ENCODE measurements around the gene GPR179. TPM values are rescaled to one million over a fixed set of nuclear protein-coding genes. Genes with fewer than 3 reads are reported as not detected.

GPR179 gene, protein sequence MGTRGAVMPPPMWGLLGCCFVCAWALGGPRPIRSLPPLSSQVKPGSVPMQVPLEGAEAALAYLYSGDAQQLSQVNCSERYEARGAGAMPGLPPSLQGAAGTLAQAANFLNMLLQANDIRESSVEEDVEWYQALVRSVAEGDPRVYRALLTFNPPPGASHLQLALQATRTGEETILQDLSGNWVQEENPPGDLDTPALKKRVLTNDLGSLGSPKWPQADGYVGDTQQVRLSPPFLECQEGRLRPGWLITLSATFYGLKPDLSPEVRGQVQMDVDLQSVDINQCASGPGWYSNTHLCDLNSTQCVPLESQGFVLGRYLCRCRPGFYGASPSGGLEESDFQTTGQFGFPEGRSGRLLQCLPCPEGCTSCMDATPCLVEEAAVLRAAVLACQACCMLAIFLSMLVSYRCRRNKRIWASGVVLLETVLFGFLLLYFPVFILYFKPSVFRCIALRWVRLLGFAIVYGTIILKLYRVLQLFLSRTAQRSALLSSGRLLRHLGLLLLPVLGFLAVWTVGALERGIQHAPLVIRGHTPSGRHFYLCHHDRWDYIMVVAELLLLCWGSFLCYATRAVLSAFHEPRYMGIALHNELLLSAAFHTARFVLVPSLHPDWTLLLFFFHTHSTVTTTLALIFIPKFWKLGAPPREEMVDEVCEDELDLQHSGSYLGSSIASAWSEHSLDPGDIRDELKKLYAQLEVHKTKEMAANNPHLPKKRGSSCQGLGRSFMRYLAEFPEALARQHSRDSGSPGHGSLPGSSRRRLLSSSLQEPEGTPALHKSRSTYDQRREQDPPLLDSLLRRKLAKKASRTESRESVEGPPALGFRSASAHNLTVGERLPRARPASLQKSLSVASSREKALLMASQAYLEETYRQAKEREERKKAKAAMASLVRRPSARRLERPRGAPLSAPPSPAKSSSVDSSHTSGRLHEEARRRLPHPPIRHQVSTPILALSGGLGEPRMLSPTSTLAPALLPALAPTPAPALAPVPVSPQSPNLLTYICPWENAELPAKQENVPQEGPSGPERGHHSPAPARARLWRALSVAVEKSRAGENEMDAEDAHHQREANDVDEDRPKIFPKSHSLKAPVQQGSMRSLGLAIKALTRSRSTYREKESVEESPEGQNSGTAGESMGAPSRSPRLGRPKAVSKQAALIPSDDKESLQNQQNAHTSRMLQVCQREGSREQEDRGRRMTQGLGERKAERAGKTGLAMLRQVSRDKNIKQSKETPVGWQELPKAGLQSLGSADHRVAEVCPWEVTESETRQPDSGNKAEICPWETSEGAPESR (N-terminal part only)
- polyA plus RNA-seq (ENCODE audit: insufficient read length in 4 of 4): under 1 TPM; 0.06 to 0.40 (median 0.08) TPM

- no peak for DNase-seq (ENCODE audit: low read depth in 4 of 4, low spot score in 3 of 4)
Measured at GRCh38 chr17:38343608-38344419, at the start of gene GPR179. TSS of gene GPR179 (minus strand) at chr17:38343956. CDS start at chr17:38343789, 167 bp downstream.

GRCh38 chr17:38379448-38379847 lies 35.7 kb upstream of the GPR179 start:
- no peak for DNase-seq (ENCODE audit: low read depth in 4 of 4, low spot score in 3 of 4)

- DNase-seq (ENCODE audit: low read depth in 4 of 4, low spot score in 3 of 4): no peak
Measured at GRCh38 chr17:38369124-38369886, 25.5 kb upstream of the GPR179 start.

GRCh38 chr17:38364741-38365140 lies 21.0 kb upstream of the GPR179 start:
- no peak for DNase-seq (ENCODE audit: low read depth in 4 of 4, low spot score in 3 of 4)

- no peak for DNase-seq (ENCODE audit: low read depth in 4 of 4, low spot score in 3 of 4)
Measured at GRCh38 chr17:38363016-38363415, 19.3 kb upstream of the GPR179 start.

- no peak for DNase-seq (ENCODE audit: low read depth in 4 of 4, low spot score in 3 of 4)
Measured at GRCh38 chr17:38361694-38362465, 18.1 kb upstream of the GPR179 start.

- DNase-seq (ENCODE audit: low read depth in 4 of 4, low spot score in 3 of 4): no peak
Measured at GRCh38 chr17:38358586-38359513, 15.1 kb upstream of the GPR179 start.

DNA sequence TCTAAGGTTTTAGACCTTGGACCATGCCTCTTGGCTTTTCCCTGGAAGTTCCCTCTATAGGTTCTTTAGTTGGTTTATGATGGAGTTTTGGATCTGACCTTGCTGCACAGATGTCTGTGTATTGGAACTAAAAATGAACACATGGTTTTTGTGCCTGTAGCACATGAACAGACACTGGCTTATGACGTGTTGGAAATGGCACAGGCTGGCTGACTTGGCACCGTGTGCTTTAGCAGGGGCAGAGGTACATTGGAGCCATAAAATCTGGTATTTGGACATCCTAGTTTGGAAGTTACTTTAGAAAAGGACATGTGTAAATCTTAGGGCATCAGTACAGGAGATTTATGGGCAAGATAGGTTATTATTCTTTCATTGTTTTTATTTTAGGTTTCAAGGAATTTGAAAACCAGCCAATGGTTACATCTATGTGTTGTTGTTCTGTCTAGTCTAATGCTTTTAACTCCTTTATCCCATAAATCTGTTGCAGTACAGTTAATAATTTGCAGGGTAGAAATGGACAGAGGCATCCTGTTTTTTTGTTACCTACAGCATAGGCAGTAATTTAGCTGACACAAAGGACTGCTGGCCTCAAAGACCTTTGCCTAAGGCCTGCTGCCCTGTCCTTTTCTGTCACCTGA lies 13.8 kb upstream of the GPR179 start:
- DNase-seq (ENCODE audit: low read depth in 4 of 4, low spot score in 3 of 4): no peak

- DNase-seq (ENCODE audit: low read depth in 4 of 4, low spot score in 3 of 4): no peak
Measured at GRCh38 chr17:38355251-38355650, 11.5 kb upstream of the GPR179 start.

DNA sequence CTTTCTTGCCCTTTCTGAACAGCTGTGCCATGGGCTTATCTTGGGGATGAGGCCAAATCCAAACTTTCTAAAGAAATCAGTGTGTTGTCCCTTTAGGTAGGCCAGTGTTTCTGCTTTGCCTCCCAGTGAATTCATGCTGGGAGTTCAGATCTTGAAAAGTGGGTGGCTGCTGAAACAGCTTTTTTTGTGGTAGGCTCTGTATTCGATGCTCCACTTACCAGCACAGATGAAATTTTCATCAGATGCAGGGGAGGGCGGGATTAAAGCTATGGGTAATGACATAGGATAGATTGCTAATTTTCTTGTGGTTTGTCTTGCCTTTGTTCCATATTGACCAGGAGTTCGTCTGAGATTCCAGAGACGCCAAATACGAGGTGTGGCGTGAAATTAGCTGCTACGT lies 10.7 kb upstream of the GPR179 start:
- no peak for DNase-seq (ENCODE audit: low read depth in 4 of 4, low spot score in 3 of 4)

GRCh38 chr17:38353668-38354067 lies 9.9 kb upstream of the GPR179 start:
- DNase-seq (ENCODE audit: low read depth in 4 of 4, low spot score in 3 of 4): no peak

GRCh38 chr17:38353086-38353604 lies 9.4 kb upstream of the GPR179 start:
- no peak for DNase-seq (ENCODE audit: low read depth in 4 of 4, low spot score in 3 of 4)

DNA sequence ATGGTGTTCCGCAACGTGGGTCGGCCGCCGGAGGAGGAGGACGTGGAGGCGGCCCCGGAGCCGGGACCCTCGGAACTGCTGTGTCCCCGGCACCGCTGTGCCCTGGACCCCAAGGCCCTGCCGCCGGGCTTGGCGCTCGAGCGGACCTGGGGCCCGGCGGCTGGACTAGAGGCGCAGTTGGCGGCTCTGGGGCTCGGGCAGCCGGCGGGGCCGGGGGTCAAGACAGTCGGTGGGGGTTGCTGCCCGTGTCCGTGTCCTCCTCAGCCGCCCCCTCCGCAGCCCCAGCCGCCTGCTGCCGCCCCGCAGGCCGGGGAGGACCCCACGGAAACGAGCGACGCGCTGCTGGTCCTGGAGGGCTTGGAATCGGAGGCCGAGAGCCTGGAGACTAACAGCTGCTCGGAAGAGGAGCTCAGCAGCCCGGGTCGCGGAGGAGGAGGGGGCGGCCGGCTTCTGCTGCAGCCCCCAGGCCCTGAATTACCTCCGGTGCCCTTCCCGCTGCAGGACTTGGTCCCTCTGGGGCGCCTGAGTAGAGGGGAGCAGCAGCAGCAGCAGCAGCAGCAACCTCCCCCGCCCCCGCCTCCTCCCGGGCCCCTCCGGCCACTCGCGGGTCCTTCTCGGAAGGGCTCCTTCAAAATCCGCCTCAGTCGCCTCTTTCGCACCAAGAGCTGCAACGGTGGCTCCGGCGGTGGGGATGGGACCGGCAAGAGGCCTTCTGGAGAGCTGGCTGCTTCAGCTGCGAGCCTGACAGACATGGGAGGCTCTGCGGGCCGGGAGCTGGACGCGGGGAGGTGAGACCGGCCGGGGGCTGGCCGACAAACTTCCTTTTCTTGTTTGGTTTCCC lies 8.7 kb upstream of the GPR179 start:
- no peak for DNase-seq (ENCODE audit: low read depth in 4 of 4, low spot score in 3 of 4)

GRCh38 chr17:38351412-38352222 lies 7.9 kb upstream of the GPR179 start, which contains the start of gene SOCS7:
TSS of gene SOCS7 (plus strand) at chr17:38351844. CDS start at chr17:38352053, 209 bp downstream.
- DNase-seq (ENCODE audit: low read depth in 4 of 4, low spot score in 3 of 4): peak; percentile 88 to 90 (median 90)

GRCh38 chr17:38350035-38350434 lies 6.3 kb upstream of the GPR179 start:
- no peak for DNase-seq (ENCODE audit: low read depth in 4 of 4, low spot score in 3 of 4)

Measured in right renal pelvis (tissue), 4 donors.